Stimulated activated CD8-positive, alpha-beta memory T cell treated with anti-CD3 and anti-CD28 coated beads, Interleukin-7, amount 100 ng/mL, for 4 hours (primary cell): ENCODE results near the gene EIF4G3.

ENCODE experiments used
- DNase-seq, 2 donors: peaks; one replicate each; pipeline ENCODE4 v3.0.0-alpha.2; 2020; ENCODE audit warnings: low read depth in 2 of 2

Gene EIF4G3

GRCh38 chr1:20996554-20996953 lies 180.1 kb downstream of the EIF4G3 start:
- no peak for DNase-seq

- no peak for DNase-seq
Observed at GRCh38 chr1:20993716-20994575, 182.8 kb downstream of the EIF4G3 start.

GRCh38 chr1:20992322-20993056 lies 184.2 kb downstream of the EIF4G3 start:
- DNase-seq: no peak

GRCh38 chr1:20988943-20989342 lies 187.8 kb downstream of the EIF4G3 start:
- DNase-seq: no peak

- no peak for DNase-seq
Observed at GRCh38 chr1:20987831-20988825, 188.6 kb downstream of the EIF4G3 start.

GRCh38 chr1:20983297-20983889 lies 193.3 kb downstream of the EIF4G3 start:
- DNase-seq: no peak

GRCh38 chr1:20982316-20982715 lies 194.4 kb downstream of the EIF4G3 start:
- no peak for DNase-seq

DNA sequence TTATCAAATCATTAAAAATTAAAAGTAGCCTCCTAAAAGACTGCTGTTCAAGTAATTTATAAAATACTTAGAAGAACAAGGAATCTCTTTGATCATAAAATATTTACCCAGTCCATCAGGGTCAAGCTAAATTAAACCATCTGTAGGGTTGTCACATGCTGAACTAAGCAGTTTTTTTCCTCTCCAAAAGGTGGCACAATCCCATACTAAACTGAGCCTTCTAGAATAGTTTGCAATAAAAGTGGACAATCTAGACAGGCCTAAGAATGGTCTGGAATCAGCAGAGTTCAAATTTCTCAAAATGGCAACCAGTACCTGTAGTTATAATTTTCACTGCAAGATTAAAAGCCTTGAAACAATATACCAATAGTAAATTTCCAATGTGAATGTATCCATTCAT lies 194.8 kb downstream of the EIF4G3 start:
- DNase-seq: no peak

GRCh38 chr1:20980051-20980450 lies 196.6 kb downstream of the EIF4G3 start:
- no peak for DNase-seq

DNA sequence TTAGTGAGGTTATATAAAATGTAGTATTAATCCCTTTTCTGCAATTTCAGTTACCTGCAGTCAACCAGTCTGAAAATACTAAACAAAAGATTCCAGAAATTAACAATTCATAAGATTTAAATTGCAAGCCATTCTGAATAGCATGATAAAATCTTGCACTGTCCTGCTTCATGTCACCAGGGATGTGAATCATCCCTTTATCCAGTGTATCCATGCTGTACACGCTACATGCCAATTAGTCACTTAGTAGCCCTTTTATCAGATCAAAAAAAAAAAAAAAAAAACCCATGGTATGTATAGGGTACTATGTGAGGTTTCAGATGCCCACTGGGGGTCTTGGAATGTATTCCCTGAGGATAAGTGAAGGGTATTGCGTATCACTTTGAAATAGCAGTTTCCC lies 198.3 kb downstream of the EIF4G3 start:
- no peak for DNase-seq

DNA sequence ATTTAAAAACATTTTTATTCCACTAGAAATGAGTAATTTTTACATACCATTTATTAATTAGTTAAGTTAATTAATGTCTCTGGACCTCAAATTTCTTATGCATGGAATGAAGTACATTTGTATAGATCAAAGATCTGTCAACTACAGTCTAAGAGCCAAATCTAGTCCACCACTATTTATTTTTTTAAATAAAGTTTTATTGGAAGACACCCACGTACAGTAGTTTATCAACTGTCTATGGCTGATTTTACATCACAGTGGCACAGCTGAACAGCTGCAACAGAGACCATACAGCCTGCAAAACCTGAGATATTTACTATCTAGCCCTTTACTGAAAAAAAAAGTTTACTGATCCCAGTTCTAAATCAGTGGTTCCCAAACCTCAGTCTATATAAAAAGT lies 201.0 kb downstream of the EIF4G3 start:
- DNase-seq: no peak

- DNase-seq: no peak
Observed at GRCh38 chr1:20974951-20975350, 201.7 kb downstream of the EIF4G3 start.

DNA sequence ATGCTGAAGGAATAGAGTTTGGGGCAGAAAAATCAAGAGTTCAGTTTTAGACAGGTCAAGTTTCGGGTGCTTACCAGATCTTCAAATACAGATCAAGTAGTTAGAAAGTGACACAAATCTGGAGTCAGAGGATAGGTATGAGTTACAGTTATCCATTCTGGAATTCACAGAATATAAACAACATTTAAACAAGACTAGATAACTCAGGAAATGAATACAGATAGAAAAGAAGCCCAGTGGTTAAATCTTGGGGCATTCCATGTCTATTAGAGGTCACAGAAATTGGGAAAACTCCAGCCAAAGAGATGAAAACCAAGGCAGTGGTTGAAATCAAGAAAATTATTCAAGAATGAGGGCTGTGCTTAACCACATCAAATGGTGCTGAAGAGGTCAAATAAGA lies 202.6 kb downstream of the EIF4G3 start:
- DNase-seq: no peak

DNA sequence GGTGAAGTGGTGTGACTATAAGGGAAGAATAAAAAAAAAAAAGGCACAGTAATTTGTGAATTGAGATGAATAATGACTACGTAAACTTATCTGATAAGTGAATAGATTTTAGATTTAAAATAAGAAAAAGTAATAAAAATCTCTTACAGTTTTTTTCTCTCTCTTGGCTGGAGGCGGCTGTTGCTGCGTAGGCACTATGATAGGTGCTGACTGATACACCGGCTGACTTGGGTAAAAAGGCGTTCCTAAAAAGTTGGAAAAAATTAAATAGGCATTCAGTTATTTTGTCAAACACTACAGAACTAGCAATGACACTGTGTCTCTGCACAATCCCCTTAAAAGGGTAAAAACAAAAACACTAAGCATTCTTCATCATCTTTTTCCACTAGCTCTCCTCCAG lies 203.8 kb downstream of the EIF4G3 start:
- DNase-seq: no peak

- DNase-seq: no peak
Observed at GRCh38 chr1:20964540-20965484, 211.9 kb downstream of the EIF4G3 start.

DNA sequence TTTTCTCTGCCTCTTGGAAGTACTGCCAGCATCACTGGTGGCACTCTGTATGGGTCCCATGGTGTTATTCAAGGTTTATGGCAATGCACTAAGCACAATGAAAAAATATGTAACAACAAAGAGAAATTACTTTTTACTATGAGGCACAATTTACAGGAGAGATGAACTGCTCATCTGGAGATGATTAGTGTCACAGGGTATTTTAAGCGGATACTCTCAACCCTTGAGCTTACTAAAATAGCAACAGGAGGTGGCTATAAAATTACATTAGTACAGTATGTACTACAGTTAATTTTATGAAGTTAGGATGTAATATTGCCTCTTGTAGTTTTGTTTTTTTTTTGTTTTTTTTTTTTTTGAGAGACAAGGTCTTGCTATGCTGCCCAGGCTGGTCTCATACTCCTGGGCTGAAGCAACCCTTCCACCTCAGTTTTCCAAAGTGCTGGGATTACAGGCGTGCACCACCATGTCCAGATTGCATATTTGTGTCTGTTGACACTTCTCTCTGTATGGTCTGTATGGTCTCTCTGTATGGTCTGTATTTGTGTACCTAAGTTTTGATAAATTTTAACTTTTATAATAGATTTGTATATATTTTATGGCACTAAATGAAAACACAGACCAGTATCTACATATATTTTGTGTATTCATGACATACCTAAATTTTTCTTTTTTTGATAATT lies 214.0 kb downstream of the EIF4G3 start:
- no peak for DNase-seq

DNA sequence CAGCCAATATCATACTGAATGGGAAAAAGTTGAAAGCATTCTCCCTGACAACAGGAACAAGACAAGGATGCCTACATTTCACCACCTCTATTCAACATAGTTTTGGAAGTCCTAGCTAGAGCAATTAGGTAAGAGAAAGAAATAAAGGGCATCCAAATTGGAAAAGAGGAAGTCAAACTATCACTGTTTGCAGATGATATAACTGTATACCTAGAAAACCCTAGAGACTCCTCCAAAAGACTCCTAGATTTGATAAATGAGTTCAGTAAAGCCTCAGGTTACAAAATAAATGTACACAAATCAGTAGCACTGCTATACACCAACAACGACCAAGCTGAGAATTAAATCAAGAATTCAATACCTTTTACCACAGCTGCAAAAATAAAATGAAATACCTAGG lies 218.3 kb downstream of the EIF4G3 start:
- no peak for DNase-seq

DNA sequence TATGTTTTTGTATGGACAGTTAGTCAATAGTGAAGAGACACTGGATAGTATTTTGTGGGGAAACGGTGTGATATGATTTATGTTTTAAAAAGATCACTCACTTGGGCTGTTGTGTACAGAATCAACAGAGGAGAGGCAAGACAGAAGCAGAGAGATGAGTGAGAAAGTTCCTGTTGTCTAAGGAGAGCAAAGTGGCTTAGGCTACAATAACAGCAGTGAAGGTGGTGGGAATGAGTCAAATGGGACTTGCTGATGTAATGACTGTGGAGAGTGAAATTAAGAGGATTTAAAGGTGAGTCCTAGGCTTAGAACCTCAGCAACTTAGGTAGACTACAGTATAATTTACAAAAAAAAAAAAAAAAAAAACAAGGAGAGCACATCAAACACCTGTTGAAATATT lies 220.4 kb downstream of the EIF4G3 start:
- DNase-seq: no peak

DNA sequence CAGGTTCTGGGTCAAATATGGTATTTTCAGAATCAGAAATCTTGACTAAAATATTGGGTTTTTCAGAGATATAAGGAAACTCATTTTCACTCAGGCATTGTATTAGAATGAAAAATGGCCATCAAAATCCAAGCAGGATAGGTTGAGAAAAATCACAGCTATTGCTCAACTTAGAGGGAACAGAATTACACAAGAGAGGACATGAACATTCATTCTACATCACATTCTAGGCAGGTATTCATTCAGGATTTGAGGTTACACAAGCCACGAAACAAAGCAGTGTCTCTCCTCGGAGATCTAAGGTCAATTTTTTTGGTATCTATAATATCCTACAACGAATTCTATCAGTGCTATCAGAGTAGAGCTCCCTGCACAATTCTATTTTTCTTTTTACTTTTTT lies 226.0 kb downstream of the EIF4G3 start:
- no peak for DNase-seq
